CD4-positive, alpha-beta T cell treated with Interleukin-17A for 1 hour (primary cell): Measurements from ENCODE around the gene GALNT18.
"Not testable (repeated sequence)": the region's sequence is repeated elsewhere in the genome, so short reads cannot be mapped to it uniquely, and the experiment has no call there.

Experiments
- DNase-seq: peaks from one replicate; pipeline ENCODE4 v3.0.0-alpha.2; 2020

The GALNT18 gene

DNA sequence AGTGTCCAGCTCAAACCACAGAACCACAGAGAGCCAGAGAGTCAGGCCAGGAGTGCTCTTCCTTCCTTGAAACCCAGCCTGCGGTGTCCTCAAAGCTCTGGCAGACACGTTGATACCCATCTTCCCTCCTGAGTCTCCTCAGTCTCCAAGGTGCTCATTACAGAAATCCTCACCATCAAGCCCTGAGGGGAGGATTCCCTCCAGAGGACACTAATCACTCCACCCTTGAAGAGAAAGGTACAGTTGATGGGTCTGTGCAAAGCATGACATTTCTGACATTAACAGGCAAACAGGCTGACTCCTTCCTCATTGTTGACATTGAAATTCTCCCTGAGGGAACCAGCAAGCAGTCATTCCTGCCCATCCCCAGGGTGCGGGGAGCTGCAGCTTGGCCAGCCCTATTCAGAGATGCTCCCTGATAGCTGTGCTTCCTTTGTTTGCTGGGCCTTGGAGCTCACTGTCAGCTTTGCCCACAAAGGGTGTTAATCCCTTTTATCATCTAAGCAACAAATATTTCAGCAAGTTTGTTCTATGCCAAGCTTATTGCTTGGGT, 167.1 kb downstream of the GALNT18 start:
- no peak for DNase-seq

DNA sequence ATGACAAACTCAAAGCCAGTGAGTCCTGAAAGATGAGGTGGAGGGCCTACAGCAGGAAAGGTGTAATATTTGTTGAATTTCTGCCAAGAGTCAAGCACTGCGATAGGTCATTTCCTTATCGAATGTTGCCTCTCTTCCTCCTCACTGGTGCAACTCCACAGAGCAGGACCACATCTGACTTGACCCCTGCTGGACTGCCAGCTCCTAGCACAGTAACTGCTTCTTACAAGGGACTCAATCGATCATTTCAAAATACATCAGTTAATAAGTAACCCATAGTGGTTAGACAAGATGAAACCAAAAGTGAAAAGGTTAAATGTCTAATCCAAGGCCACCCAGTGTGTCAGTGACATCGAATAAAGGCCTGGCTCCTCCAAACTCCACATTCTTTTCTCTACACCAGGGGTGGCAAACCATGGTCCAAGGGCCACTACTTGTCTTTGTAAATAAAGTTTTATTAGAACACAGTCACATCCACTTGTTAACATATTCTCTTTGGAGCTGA, 170.3 kb downstream of the GALNT18 start:
- DNase-seq = no peak

DNA sequence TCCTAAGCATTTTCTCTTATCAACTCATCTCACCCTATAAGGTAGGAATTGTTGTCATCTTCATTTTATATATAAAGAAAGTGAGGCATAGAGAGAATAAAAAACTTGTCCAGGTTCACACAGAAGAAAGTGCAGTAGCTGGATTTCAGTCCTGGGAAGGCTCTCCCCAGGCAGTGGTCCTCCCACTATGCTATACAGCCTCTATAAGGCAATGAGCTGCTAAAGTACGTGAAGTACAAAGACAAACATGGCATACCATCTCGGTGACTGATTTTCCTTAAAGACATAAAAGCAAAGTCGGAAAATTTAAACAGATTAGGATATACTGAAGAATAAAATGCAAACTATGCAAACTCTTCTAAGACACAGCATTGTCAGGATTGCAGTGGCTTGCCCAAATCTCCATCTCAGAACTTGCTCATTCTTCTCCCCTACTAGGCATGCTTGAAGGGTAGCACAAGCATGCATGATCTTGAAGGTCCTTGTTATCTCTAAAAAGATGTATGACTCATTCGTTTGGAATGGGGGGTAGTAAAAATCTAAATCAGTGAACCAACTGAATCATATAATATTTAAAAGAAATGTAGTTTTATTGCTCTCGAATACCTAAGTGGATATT, 171.0 kb downstream of the GALNT18 start:
- DNase-seq = no peak

DNA sequence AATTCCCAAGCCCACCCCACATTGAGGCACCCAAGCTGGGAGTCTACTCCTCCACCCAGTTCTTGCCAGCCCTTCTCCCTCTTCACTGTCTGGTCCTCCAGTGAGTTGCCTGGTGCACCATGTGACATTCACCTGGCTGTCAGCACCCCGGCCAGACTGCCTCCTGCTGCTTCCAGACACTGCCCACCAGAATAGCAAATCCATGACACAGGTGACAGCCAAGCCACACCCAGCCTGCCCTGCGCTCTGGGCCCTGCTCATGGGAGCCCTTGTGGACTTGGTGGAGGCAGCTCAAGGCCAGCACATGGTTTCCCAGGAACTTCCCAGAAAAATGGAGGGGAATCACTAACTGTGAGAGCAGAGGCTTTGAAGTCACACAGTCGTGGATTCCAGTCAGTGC, 172.5 kb downstream of the GALNT18 start:
- no peak for DNase-seq

DNA sequence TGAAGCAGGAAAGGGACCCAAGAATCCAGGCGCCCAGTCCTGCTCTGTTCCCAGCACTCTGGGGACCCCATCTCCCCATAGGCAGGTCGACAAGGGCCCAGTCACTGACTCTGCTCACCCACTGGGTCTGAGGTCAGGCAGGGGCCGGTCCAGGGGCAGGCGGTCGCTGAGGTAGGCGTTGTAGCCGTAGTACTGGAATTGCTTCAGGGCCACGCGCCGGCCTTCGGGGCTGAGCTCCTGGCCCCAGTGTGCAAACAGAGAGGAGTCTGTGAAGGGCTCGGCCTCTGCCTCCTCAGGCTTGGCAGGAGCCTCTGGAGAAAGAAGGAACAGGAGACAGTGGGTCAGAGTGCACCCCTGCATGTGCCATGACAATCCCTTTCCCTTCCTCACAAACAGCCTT, 173.2 kb downstream of the GALNT18 start:
- DNase-seq = no peak

DNA sequence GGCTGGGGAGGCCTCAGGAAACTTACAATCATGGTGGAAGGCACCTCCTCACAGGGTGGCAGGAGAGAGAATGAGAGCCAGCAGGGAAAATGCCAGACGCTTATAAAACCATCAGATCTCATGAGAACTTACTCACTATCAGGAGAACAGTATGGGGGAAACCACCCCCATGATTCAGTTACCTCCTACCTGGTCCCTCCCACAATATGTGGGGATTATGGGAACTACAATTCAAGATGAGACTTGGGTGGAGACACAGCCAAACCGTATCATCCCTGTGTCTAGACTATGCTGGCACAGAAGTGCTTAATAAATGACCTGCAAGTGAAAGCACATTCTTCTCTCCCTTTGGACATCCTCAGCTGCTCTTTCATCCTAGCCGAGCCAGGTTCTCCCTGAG, 174.2 kb downstream of the GALNT18 start:
- DNase-seq = not testable (repeated sequence)

DNA sequence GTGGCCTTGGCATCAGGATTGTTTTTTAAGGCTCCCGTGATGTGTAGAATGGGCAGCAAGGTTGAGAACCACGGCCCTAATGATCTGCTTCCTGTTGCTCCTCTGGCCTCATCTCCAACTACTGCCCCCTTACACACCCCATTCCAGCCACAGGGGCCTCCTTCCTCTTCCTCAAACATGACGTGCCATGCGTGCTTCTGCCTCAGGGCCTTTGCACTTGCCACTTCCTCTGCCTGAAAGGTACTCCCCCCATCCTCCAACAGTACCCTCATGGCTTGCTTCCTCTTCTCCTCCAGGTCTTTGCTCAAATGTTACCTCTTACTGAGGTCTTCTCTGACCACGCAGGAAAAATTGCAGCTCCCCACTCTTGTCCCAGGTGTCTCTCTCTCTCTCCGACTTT, 174.8 kb downstream of the GALNT18 start:
- no peak for DNase-seq

DNA sequence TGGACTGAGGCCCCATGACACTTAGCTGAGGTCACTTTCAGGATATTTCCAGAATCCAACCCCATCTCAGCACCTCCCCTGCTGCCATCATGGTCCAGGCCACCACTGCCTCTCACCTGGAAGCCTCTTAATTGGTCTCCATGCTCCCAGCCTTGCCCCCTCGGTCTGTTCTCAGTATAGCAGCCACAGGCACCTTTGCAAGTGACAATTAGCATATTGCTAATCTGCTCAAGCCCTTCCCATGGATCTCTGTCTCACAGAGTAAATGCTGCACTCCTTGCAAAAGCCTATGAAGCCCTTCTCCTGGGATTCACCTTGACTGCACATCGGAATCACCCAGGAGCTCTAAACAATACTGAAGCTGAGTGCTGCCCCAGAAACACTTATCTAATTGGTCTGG, 175.2 kb downstream of the GALNT18 start:
- DNase-seq = no peak

DNA sequence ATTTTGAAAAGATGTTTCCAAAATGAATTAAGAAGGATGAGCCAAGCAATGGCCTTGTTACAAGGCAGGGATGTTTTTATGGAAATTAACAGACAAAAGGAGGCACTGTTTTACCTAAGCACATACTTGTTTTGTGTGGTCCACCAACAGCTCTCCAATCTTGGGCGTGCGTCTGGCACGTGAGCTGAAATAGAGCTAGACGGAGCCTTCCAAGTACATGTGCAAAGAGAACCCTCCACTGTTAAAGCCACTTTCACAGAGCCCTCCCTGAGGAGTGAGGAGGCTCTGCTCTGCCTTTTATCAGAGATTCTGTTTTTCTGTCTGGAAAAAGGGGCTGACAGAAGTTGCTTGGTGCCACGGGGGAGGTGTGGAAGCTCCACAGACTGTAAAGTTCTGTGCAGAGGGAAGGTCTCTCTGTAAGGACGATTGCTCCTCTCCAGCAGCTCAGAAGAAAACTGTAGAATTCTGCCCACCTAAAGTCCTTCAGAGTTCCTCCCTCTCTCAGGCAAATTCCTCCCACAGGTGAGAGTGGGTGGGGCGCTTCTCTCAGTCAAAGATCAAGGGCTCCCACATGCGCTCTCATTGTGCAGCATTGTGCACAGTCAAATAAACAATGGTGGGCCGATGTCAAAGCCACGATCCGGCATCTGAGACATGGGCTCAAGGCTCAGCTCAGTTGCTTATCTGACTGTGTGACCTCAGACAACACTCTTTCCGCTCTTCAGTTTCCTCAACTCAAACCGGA, 176.2 kb downstream of the GALNT18 start:
- no peak for DNase-seq

DNA sequence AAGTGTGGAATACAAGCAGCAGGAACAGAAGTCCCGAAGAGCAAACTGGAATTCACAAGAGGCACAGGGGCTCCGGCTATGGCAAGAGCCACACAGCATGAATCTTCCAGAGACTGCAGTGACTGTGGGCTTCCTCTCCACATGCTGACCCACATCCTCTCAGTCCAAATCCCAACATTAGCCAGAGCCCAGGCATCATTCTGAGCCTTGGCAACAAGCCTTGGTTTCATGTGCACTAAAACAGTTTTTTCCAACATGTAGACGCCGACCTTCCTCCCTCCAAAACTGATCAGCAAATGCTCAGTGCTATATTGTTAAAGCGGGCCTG, 177.0 kb downstream of the GALNT18 start:
- no peak for DNase-seq

DNA sequence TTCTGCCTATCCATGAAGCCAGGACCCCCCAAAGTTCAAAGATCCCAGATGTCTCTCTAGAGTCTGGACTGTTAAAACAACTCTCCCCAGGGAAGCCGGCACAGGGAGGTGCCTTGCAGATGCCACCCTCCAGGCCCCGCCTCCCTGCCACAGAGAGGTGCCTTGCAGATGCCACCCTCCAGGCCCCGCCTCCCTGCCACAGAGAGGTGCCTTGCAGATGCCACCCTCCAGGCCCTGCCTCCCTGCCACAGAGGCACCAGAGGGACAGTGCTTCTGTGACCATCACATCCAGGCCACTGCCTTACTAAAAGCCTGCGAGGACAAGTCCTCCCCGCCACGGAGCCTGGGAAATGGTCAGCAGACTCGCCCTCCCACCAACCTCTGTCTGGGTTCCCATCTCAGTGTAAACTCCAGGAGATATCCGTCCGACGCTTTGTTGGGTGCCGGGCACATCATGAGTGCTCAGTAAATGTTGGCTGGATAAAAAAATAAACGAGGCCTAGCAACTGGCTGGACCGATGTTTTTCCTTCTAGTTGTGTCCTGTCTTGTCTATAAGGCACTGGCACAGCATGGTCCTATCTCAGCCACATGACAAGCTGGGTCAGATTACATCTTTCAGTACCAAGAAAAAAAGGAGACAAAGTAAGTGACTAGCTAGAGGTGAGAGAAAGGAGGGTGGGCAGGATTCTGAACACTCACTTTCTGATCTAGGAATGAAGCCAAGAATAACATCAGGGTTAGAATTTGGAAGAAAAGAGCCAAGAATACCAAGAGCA, 177.6 kb downstream of the GALNT18 start:
- no peak for DNase-seq

DNA sequence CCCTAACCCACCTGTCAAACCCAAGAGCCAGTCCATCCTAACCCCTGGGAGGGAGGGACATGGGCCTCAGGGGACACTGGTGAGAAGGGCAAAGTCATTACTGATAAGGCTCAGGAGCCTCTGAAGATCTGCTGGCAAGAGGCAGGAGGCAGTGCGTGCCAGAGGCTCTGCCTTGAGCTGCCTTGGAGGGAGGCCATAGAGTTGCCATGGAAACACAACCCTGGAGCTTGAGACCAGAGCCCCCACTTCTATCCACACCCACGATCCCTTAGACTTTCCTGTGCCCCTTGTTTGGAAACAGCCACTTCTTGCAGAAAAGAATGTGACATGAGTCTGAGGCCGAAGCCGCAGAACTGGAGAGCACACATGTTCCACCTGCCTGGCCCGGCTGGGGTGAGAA, 179.0 kb downstream of the GALNT18 start:
- DNase-seq = no peak

DNA sequence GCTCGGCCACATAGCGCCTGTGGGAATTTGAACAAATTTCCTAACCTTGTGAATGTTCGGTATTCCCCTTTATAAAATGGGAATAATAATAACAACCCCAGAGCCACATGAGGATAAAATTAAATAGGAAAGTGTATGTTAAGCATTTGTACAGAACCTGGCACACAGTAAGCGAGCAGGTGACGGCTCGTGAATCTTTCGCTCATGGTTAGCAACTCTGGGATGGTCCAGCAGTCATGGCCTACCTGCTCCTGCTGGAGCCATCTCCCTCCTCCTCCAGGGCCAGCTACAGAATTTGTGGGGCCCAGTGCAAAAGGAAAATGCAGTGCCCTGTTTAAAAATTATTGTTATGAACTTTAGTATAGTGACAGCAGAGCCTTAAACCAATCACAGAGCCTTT, 180.3 kb downstream of the GALNT18 start:
- DNase-seq = no peak

DNA sequence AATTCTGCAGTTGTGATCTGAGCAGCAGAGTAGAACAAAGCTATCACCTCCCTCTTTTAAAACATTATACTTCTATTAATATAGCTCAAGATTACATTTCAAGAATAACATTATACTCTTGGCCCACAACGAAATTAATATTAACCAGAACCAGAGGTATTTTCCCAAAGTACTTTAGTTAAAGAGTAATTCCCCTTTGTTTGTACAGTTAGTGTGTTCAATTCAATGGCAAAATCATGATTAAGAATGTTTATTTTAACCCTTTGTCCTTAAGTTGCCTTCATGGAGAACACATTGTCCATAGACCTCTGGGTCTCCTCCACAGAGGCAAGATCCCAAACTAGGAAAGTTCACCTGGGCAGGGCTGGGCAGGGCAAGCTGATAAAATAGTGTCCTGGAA, 180.7 kb downstream of the GALNT18 start:
- DNase-seq = no peak

DNA sequence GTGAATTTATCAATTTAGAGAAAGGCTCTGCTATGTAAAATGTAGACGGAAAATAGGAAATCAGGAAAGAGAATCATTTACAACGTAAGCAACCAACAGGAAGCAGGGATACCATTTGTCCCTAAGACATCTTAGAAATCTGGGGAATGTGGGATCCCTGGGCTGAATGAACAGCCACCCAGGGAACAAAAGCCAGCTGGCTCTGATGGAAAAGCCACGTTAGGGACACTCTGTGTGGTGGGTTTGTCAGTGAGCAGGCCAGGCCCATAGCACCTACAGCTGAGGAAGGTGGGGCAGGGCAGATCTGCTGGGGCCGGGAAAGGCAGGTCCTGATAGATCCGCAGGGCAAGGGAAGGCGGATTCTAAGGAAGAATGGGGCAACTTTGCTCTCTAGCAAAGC, 181.7 kb downstream of the GALNT18 start:
- DNase-seq = no peak

DNA sequence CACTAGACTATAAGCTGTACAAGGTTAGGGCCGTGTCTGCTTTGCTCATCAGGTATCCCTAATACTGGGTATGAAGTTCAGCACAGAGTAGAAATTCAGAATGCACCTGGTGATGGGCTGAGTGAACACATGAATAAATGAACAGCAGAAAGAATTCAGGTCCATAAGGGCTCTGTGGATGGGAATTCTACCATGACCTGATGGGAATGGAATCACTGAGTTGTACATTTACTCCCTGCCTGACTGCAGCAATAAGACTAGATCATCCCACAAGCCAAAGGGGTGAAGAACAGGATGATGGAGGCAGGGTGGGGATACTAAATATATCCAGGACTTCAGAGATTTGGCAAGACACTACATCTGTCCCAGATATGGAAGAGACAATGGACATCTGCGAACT, 182.2 kb downstream of the GALNT18 start:
- no peak for DNase-seq

DNA sequence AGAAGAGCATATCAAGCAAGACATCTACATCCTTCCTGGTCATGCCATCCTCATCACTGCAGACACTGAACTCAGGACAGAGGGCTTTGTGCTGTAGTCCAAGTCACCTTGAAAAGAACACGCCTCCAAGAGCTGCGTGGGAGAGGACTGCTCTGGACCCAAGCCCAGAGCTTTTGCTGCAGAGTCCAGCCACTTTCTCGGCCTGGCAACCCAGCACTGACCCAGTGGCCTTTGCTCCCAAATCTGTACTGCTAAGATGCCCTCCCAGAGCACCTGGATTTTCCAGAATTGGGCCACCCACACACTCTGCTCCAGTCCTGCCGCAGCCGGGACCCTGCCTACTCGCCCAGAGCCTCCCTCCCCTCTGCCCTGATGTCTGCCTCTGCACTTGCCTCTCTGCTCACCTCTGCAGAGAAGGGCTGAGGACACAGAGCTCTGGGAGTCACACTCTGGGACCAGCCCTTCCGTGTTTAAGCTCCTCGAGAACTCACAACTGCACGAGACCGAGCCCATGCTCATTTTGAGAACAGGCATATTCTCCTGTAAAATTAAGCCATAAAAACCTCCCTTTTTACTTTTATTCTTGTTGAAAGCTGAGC, 185.0 kb downstream of the GALNT18 start:
- DNase-seq = no peak

DNA sequence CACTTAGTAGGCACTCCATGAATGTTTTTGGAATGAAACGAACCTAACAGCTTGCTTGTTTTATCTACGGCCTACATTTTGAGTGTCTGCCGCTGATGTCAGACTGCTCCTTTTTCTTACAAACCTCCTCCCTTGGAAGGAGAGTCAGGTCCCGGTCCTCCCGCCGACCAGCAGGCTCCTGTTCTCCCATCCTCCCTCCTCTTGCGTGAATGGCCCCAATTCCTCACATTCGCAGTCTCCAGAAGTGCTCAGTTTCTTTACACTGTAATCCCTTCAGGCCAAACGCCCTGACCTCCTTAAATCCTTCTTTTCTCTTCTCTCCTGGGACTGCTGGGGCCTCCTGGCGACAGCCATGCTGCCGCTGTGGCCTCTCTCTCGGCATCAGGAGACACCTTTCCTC, 186.2 kb downstream of the GALNT18 start:
- DNase-seq = no peak

DNA sequence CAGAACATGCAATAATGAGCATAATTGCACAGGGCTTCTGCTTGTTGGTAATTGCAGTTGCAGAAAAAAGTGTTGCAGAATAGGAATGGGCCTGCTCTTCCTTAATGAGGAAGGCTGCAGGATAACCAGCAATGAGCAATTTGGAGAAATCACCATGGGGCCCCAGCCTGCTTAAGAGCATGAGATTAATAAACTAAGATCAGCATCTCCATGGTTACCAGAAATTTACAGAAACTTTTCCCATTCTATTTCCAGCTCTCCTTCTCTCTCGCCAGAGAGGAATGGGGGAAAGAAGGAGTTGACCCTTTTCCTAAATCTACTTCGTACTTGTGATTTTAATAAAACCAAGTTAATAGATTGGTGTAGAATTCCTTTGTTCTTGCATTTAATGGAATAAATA, 187.8 kb downstream of the GALNT18 start:
- no peak for DNase-seq

DNA sequence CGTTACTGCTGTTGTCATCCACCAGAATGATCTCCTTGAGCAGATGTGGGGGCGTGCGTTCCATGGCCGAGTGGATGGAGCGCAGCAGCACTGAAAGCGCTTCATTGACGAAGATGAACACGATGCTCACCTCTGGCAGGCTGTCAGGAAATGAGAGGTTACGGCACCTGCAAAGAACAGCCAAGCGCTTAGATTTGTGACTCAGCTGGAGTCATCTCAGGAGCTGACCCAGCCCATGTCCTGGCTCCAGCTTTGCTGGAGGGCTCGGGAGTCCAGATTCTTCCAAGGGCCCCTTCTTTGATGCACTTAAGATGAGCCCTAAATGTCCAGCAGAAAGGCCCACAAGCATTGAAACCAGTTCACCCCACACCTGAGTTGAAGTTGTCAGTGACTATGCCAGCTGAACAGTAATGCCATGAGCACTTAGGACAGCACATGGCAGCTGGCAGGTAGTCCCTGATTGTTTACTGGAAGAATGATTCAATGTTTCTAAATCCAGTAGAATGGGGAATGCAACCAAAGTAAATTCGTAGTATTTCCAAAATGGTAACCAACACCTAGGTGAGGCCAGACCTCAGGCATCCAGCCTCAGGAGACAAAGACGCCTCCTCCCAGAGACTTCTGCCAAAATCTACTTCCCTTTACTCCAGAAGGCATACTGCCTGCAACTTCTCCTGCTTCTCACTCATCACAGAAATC, 189.0 kb downstream of the GALNT18 start:
- DNase-seq = no peak

DNA sequence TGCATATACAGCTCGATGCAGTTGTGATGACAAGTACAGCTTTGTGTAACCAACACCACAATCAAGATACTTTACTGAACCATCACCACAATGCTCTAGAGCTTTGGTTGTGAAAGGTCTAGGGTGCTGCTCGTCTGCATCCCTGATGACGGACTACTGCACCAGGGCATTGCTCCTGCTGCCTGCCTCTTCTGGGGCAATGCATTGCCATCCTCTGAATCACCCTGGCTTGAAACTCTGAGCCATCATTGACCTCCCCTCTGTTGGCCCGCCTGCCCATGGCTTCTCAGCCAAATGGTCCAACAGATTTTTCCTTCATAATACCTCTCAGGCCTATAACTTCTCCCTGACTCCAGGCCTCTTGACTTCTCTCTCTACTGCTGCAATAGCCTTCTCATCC, 191.4 kb downstream of the GALNT18 start:
- no peak for DNase-seq

DNA sequence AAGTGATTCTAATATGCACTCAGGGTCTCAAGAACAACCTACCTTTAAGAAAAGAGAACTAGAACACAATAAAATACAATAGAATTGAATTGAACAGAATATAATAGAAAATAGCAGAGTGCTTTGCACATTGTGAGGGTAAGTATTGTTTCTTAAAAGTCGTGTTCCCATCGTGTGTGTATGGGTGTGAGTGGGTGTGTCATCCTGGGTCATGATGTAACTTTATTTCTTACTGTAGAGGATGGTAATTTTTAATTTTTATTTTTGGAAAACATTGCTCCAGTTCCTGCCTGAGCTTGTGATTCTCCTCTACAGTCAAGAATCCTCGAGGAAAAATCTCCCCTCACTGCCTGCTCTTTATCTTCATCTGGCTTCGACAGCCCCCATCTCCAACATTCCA, 193.1 kb downstream of the GALNT18 start:
- DNase-seq = no peak

DNA sequence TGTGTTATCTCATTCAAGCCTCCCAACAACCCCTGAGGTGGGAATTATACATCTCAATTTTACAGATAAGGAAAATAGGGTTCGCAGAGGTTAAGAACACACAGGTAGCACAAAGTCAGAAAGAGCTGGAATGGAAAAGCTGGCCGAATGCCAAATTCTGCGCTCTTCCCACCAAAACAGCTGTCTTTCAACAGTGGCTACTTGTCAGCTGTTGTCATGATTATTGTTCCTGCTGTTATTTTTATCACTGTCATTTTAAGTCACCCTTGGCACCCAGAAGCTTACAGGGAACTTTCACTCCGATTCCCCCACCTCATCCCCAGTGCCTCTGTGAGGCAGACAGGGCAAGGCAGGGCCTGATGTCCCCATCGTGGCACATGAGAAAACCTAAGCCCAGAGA, 194.3 kb downstream of the GALNT18 start:
- no peak for DNase-seq
